HepG2 (cell line): ENCODE measurements around the gene GRAP. TPM values are rescaled to one million over a fixed set of nuclear protein-coding genes. Genes with fewer than 3 reads are reported as not detected.

Experiments used
- CCAR2 ChIP-seq: fragments of 200-400 bp; formaldehyde crosslinking; optimal IDR thresholded peaks from 2 replicates; pipeline ENCODE3; 2018; ENCODE audit warnings: low read depth, mild to moderate bottlenecking, low read length, moderate library complexity
- GATAD2A ChIP-seq: IDR thresholded peaks from 2 replicates; pipeline ENCODE4 v1.6.1; 2016
- IKZF4 ChIP-seq: sonication (generic); formaldehyde crosslinking; IDR thresholded peaks from 2 replicates; pipeline ENCODE4 v1.5.1; 2020; ENCODE audit warnings: borderline replicate concordance, mild to moderate bottlenecking, low read depth, missing genetic modification reagents; ENCODE audit errors: not compliant biosample characterization
- KLF6 ChIP-seq: IDR thresholded peaks from 2 replicates; pipeline ENCODE4 v1.8.0; 2016; ENCODE audit warnings: missing biosample characterization, missing genetic modification reagents
- NRL ChIP-seq: sonication (generic); formaldehyde crosslinking; IDR thresholded peaks from 2 replicates; pipeline ENCODE4 v1.5.0; 2020; ENCODE audit warnings: missing genetic modification reagents, mild to moderate bottlenecking, moderate library complexity, borderline replicate concordance
- RBAK ChIP-seq: sonication (generic); formaldehyde crosslinking; IDR thresholded peaks from 2 replicates; pipeline ENCODE4 v1.5.1; 2020; ENCODE audit warnings: mild to moderate bottlenecking, missing genetic modification reagents
- ZBTB7B ChIP-seq: sonication (generic); formaldehyde crosslinking; IDR thresholded peaks from 2 replicates; pipeline ENCODE4 v1.4.0; 2020; ENCODE audit warnings: missing genetic modification reagents
- ZC3H13 ChIP-seq: sonication (generic); formaldehyde crosslinking; IDR thresholded peaks from 2 replicates; pipeline ENCODE4 v1.8.1; 2023; ENCODE audit warnings: mild to moderate bottlenecking, missing genetic modification reagents, moderate library complexity
- ZFP82 ChIP-seq: sonication (generic); formaldehyde crosslinking; IDR thresholded peaks from 2 replicates; pipeline ENCODE4 v1.5.1; 2020; ENCODE audit warnings: mild to moderate bottlenecking, missing genetic modification reagents, borderline replicate concordance
- ZNF354B ChIP-seq: sonication (generic); formaldehyde crosslinking; IDR thresholded peaks from 2 replicates; pipeline ENCODE4 v1.8.0; 2022; ENCODE audit warnings: mild to moderate bottlenecking, missing genetic modification reagents
- polyA plus RNA-seq, 8 experiments: library from polyadenylated mRNA; depleted of rRNA in 3 of 8; stranded (reverse) in 7 of 8; unstranded in 1 of 8; fragments of >200 nt; fragmentation: Illumina TruSeq in 4 of 8; extraction: Trizol in 4 of 8; gene quantifications; 2 replicates each; pipeline versions ENCODE4 v1.2.1 to v1.2.3, GENCODE V29; 2011 to 2016; ENCODE audit warnings: low read depth in 4 of 8, missing spikeins in 1 of 8, mixed read lengths in 1 of 8; ENCODE audit not compliant: insufficient read depth in 1 of 8
- total RNA-seq, 5 experiments: library from RNA; depleted of rRNA; stranded (reverse); fragments of >200 nt; fragmentation: Illumina TruSeq; extraction: Trizol; gene quantifications; 2 replicates each; pipeline ENCODE4 v1.2.3, GENCODE V29; 2016; ENCODE audit warnings: low read depth in 1 of 5
- TF ChIP-seq, protein P1 (sequence below): sonication (generic); formaldehyde crosslinking; IDR thresholded peaks from 2 replicates; pipeline ENCODE4 v1.4.0; 2020; ENCODE audit warnings: low read depth, missing genetic modification reagents
- TF ChIP-seq, protein P2 (sequence below): IDR thresholded peaks from 2 replicates; pipeline ENCODE4 v1.6.1; 2016; ENCODE audit warnings: low read depth, control low read depth
- TF ChIP-seq, protein P3 (sequence below): IDR thresholded peaks from 2 replicates; pipeline ENCODE4 v1.6.1; 2016; ENCODE audit warnings: mild to moderate bottlenecking
- TF ChIP-seq, protein P4 (sequence below): sonication (generic); formaldehyde crosslinking; conservative IDR thresholded peaks from 2 replicates; pipeline ENCODE4 v1.5.0; 2020; ENCODE audit warnings: missing genetic modification reagents
- TF ChIP-seq, protein P5 (sequence below): sonication (generic); formaldehyde crosslinking; IDR thresholded peaks from 2 replicates; pipeline ENCODE4 v1.4.0; 2020; ENCODE audit warnings: missing genetic modification reagents, mild to moderate bottlenecking, borderline replicate concordance
- TF ChIP-seq, protein P6 (sequence below): sonication (generic); formaldehyde crosslinking; IDR thresholded peaks from 2 replicates; pipeline ENCODE4 v1.5.1; 2020; ENCODE audit warnings: mild to moderate bottlenecking, missing genetic modification reagents, moderate library complexity

The GRAP gene
- total and polyA plus RNA-seq, 2 of the 13 experiments (the other 11 are each of a cell fraction or from before 2014, with no cell fraction given), result 0.77 to 1.7 TPM

DNA sequence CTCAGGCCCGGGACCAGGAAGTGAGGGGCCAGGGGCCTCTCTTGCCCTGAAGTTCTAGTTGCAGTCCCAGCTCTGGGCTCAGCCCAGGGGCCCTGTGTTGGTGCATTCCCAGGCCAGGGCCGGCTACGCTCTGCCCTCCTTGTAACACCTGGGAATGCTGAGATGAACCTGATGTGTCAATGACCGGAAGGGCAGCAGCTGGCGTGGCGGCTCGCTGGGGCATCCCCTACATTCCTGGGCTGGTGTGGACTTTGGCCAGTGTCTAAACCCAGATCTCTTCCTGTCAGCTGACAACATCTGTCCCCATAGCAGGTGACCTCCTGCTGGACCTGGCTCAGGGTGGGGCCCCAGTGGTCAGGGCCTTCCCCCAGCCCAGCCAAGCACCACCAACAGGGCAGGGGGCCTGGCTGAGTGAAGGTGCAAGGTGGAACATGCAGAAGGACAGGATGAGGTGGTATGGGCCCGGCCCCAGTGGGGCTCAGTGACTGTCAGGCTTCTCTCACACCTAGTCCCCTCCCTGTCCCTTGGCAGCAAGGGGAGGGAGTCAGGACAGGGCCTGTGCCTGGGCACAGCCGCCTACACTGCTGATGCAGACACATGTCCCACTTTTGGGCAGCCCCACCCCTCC, 58.1 kb downstream of the GRAP start (continued):
- TF ChIP-seq, protein P1, sequence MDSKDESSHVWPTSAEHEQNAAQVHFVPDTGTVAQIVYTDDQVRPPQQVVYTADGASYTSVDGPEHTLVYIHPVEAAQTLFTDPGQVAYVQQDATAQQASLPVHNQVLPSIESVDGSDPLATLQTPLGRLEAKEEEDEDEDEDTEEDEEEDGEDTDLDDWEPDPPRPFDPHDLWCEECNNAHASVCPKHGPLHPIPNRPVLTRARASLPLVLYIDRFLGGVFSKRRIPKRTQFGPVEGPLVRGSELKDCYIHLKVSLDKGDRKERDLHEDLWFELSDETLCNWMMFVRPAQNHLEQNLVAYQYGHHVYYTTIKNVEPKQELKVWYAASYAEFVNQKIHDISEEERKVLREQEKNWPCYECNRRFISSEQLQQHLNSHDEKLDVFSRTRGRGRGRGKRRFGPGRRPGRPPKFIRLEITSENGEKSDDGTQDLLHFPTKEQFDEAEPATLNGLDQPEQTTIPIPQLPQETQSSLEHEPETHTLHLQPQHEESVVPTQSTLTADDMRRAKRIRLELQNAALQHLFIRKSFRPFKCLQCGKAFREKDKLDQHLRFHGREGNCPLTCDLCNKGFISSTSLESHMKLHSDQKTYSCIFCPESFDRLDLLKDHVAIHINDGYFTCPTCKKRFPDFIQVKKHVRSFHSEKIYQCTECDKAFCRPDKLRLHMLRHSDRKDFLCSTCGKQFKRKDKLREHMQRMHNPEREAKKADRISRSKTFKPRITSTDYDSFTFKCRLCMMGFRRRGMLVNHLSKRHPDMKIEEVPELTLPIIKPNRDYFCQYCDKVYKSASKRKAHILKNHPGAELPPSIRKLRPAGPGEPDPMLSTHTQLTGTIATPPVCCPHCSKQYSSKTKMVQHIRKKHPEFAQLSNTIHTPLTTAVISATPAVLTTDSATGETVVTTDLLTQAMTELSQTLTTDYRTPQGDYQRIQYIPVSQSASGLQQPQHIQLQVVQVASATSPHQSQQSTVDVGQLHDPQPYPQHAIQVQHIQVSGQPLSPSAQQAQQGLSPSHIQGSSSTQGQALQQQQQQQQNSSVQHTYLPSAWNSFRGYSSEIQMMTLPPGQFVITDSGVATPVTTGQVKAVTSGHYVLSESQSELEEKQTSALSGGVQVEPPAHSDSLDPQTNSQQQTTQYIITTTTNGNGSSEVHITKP (CRISPR knock-in tag), result peak; percentile 88
- TF ChIP-seq, protein P2, sequence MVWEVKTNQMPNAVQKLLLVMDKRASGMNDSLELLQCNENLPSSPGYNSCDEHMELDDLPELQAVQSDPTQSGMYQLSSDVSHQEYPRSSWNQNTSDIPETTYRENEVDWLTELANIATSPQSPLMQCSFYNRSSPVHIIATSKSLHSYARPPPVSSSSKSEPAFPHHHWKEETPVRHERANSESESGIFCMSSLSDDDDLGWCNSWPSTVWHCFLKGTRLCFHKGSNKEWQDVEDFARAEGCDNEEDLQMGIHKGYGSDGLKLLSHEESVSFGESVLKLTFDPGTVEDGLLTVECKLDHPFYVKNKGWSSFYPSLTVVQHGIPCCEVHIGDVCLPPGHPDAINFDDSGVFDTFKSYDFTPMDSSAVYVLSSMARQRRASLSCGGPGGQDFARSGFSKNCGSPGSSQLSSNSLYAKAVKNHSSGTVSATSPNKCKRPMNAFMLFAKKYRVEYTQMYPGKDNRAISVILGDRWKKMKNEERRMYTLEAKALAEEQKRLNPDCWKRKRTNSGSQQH, result peak; percentile 91; the same call in 1 of the 2 replicates
- TF ChIP-seq IKZF4 (peak; percentile 58), KLF6 (CRISPR knock-in tag) (peak; percentile 81), RBAK (CRISPR knock-in tag) (no peak), ZC3H13 (CRISPR knock-in tag) (peak; percentile 71; the same call in 1 of the 2 replicates), ZBTB7B (peak; percentile 90), NRL (CRISPR knock-in tag) (peak; percentile 53; the same call in 1 of the 2 replicates), GATAD2A (CRISPR knock-in tag) (peak; percentile 97), ZFP82 (CRISPR knock-in tag) (no peak), CCAR2 (no peak), ZNF354B (CRISPR knock-in tag) (no peak)
- TF ChIP-seq, protein P3, sequence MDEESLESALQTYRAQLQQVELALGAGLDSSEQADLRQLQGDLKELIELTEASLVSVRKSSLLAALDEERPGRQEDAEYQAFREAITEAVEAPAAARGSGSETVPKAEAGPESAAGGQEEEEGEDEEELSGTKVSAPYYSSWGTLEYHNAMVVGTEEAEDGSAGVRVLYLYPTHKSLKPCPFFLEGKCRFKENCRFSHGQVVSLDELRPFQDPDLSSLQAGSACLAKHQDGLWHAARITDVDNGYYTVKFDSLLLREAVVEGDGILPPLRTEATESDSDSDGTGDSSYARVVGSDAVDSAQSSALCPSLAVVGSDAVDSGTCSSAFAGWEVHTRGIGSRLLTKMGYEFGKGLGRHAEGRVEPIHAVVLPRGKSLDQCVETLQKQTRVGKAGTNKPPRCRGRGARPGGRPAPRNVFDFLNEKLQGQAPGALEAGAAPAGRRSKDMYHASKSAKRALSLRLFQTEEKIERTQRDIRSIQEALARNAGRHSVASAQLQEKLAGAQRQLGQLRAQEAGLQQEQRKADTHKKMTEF (CRISPR knock-in tag), result peak; percentile 99
- TF ChIP-seq, protein P4, sequence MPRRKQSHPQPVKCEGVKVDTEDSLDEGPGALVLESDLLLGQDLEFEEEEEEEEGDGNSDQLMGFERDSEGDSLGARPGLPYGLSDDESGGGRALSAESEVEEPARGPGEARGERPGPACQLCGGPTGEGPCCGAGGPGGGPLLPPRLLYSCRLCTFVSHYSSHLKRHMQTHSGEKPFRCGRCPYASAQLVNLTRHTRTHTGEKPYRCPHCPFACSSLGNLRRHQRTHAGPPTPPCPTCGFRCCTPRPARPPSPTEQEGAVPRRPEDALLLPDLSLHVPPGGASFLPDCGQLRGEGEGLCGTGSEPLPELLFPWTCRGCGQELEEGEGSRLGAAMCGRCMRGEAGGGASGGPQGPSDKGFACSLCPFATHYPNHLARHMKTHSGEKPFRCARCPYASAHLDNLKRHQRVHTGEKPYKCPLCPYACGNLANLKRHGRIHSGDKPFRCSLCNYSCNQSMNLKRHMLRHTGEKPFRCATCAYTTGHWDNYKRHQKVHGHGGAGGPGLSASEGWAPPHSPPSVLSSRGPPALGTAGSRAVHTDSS (CRISPR knock-in tag), result 0 out of 2 replicates have a peak, but pooled peaks have one; percentile 55
- TF ChIP-seq, protein P5, sequence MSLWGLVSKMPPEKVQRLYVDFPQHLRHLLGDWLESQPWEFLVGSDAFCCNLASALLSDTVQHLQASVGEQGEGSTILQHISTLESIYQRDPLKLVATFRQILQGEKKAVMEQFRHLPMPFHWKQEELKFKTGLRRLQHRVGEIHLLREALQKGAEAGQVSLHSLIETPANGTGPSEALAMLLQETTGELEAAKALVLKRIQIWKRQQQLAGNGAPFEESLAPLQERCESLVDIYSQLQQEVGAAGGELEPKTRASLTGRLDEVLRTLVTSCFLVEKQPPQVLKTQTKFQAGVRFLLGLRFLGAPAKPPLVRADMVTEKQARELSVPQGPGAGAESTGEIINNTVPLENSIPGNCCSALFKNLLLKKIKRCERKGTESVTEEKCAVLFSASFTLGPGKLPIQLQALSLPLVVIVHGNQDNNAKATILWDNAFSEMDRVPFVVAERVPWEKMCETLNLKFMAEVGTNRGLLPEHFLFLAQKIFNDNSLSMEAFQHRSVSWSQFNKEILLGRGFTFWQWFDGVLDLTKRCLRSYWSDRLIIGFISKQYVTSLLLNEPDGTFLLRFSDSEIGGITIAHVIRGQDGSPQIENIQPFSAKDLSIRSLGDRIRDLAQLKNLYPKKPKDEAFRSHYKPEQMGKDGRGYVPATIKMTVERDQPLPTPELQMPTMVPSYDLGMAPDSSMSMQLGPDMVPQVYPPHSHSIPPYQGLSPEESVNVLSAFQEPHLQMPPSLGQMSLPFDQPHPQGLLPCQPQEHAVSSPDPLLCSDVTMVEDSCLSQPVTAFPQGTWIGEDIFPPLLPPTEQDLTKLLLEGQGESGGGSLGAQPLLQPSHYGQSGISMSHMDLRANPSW (CRISPR knock-in tag), result peak; percentile 98
- TF ChIP-seq, protein P6, sequence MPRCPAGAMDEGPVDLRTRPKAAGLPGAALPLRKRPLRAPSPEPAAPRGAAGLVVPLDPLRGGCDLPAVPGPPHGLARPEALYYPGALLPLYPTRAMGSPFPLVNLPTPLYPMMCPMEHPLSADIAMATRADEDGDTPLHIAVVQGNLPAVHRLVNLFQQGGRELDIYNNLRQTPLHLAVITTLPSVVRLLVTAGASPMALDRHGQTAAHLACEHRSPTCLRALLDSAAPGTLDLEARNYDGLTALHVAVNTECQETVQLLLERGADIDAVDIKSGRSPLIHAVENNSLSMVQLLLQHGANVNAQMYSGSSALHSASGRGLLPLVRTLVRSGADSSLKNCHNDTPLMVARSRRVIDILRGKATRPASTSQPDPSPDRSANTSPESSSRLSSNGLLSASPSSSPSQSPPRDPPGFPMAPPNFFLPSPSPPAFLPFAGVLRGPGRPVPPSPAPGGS (CRISPR knock-in tag), result peak; percentile 100
